Stimulated activated CD4-positive, alpha-beta T cell treated with anti-CD3 and anti-CD28 coated beads, Interleukin-1b, Interleukin-23, amount 100 ng/mL, for 48 hours (primary cell): ENCODE measurements around the gene SLC6A16.
A peak's percentile ranks its signal among the peaks of the same experiment; 100 is the strongest.
"Not testable (repeated sequence)": the region's sequence is repeated elsewhere in the genome, so short reads cannot be mapped to it uniquely, and the experiment has no call there.

Experiments used
- DNase-seq: peaks from one replicate; pipeline ENCODE4 v3.0.0-alpha.2; 2020

The SLC6A16 gene

DNA sequence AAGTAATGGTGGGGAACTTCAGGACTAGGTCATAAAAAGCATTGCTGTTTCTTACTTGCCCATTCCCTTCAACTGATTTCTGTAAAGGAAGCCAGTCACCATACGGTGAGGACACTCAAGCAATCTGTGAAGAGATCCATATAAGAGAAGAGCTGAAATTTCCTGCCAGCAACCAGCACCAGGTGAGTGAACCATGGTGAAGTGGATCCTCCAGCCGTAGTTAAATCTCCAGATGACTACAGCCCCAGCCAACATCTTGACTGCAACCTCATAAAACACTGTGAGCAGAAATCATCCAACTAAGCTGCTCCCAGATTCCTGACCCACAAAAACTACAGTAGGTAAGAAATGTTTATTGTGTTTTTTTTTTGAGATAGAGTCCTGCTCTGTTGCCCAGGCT lies 3.8 kb upstream of the SLC6A16 start:
- DNase-seq = no peak

DNA sequence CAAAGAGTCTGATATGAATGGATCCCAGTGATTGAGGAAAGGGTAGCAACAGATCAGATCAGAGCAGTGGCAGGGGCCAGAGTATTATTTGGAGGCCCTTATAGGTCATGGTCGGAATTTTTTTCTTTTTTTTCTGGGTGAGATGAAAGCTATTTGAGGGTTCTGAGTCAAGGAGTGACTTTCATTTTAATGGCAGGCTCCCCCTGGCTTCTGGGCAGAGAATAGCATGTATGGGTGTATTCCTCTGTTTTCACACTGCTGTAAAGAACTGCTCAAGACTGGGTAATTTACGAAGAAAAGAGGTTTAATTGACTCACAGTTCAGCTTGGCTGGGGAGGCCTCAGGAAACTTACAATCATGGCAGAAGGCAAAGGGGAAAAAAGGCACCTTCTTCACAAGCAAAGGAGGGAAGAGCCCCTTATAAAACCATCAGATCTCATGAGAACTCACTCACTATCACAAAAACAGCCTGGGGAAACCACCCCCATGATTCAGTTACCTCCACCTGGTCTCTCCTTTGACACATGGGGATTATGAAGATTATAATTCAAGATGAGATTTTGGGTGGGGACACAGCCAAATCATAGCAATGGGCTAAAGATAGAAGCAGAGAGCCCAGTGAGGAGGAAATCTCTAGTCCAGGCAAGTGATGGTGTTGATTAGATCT lies 3.0 kb upstream of the SLC6A16 start:
- peak; percentile 52 for DNase-seq

GRCh38 chr19:49326165-49326704 lies 1.2 kb upstream of the SLC6A16 start:
- DNase-seq = no peak

GRCh38 chr19:49325756-49326155 lies 765 bp upstream of the SLC6A16 start:
- not testable (repeated sequence) for DNase-seq

- DNase-seq = no peak
Observed at GRCh38 chr19:49318296-49318695, 6.7 kb downstream of the SLC6A16 start.

DNA sequence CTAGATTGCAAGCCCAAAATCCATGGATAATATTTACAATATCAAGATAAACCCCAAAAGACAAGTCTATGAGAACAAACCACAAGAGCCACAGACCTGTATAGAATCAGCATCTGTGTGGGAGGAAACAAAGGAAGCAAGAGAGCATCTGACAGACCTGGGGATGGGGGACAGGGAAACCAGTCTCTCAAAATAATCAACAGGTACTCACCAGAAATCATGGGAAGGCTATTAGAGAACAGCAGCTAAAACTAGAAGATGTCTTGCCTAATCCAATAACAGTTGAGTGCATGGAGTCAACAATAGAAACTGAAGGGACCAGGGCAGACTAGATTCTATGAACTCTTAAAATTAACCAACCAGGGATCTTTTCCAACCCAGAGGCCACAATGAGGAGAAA lies 8.7 kb downstream of the SLC6A16 start:
- DNase-seq = no peak

GRCh38 chr19:49315111-49315510 lies 9.9 kb downstream of the SLC6A16 start:
- no peak for DNase-seq

- no peak for DNase-seq
Observed at GRCh38 chr19:49309087-49309486, 15.9 kb downstream of the SLC6A16 start.

DNA sequence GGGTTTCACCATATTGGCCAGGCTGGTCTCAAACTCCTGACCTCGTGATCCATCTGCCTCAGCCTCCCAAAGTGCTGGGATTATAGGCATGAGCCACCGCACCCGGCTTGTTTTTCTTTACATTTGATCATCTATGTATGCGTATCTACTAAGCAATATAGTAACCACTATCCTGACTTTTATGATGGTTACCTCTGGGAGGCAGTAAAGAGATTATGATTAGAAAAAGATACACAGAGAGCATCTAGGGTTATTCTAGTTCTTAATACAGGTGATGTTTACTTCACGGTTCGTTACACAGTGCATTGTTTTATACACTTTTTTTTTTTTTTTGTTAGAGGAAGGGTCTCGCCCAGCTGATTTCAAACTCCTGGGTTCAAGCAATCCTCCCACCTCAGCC lies 18.3 kb downstream of the SLC6A16 start:
- DNase-seq = not testable (repeated sequence)

- no peak for DNase-seq
Observed at GRCh38 chr19:49301866-49302252, 23.1 kb downstream of the SLC6A16 start.

DNA sequence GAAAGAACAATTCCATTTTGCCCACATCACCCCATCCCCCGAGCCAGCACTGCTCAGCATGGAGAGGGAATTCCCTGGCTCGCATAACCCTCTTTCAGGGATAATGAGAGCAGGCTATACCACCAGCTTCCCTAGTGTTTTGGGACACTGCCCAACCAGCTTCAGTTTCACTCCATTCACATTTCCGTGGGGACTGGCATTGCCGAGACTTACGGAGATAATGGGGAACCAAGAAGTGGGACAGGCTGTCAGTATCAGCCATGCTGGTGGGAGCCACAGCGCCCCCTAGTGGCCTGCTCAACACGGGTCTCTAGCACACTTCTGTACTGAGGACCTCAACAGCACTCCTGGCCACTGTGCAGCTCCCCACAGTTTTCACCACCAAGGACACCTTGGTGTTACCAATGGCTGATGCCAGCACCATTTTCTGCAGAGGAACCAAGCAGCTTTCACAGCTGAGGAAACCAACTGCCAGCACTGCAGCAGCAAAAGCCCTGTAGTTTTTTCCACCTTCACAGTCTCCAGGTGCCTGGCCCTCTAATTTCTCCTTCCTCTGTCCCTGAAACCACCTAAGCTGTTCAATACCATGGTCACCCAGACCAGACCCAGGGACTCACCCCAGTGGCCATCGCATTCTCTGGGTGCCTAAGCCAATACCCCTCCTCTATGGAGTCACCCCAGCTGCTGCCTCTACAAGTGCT lies 23.7 kb downstream of the SLC6A16 start:
- peak; percentile 83 for DNase-seq

GRCh38 chr19:49298653-49299052 lies 26.3 kb downstream of the SLC6A16 start:
- DNase-seq = not testable (repeated sequence)

DNA sequence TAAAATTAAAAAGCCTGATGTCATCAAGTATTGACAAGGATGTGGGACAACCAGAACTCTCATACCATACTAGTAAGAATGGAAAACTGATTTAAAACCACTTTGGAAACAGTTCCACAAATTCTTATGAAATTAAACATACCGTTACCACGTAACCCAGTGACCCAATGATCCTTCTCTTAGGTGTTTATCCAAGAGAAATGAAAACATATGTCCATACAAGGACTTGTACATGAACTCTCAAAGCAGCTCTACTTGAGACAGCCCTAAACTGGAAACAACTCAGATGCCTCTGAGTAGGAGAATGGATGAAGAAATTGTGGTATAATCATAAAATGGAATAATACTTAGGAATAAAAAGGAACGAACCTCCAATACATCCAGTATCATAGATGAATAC lies 27.6 kb downstream of the SLC6A16 start:
- no peak for DNase-seq

- no peak for DNase-seq
Observed at GRCh38 chr19:49295208-49295880, 29.6 kb downstream of the SLC6A16 start.

- no peak for DNase-seq
Observed at GRCh38 chr19:49294401-49294800, 30.6 kb downstream of the SLC6A16 start.

DNA sequence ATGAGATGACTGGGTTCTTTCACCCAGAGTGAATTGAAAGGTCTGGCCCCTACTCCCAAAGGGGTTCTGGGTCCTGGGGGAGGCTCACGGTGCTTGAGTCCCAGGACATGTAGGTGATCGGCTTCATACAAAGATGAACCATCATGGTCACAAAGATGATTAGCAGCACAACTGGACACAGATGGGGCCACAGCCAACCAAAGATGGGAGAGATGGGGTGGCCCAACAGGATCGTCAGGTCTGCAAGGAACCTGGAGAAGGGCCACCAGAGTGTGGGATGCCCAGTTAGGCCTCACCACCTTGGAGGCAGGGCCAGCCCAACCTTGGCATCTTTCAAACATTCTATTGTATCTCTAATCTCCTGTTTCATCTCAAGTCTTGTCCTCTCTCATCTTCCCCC lies 34.5 kb downstream of the SLC6A16 start:
- no peak for DNase-seq

- not testable (repeated sequence) for DNase-seq
Observed at GRCh38 chr19:49289286-49289685, 35.7 kb downstream of the SLC6A16 start.

- DNase-seq = not testable (repeated sequence)
Observed at GRCh38 chr19:49288205-49288604, 36.8 kb downstream of the SLC6A16 start.

DNA sequence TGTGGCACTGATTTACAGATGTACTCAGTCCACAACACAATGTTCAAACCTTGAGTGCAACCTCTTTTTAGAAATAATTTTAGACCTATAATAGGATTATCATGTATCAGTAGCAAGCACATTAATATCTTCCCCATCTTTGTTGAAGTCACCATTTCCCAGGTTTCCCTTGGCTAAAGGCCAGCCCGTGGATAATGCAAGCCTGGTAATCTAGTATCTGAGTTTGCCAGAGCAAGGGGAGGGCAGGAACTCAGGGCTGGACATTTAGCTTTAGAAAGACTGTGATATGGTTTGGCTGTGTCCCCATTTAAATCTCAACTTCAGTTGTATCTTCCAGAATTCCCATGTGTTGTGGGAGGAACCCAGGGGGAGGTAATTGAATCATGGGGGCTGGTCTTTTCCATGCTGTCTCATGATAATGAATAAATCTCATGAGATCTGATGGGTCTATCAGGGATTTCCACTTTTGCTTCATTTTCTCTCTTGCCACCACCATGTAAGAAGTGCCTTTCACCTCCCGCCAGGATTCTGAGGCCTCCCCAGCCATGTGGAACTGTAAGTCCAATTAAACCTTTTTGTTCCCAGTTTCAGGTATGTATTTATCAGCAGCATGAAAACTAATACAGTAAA lies 37.7 kb downstream of the SLC6A16 start:
- DNase-seq = no peak

DNA sequence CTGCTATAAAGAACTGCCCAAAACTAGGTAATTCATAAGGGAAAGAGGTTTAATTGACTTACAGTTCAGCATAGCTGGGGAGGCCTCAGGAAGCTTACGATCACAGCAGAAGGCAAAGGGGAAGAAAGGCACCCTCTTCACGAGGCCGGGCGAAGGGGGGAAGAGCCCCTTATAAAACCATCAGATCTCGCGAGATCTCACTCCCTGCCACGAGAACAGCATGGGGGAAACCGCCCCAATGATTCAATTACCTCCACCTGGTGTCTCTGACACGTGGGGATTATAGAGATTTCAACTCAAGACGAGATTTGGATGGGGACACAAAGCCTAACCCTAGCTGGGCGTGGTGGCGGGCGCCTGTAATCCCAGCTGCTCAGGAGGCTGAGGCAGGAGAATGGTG lies 42.8 kb downstream of the SLC6A16 start:
- no peak for DNase-seq

- no peak for DNase-seq
Observed at GRCh38 chr19:49272204-49272603, 52.8 kb downstream of the SLC6A16 start.

- no peak for DNase-seq
Observed at GRCh38 chr19:49271080-49271753, 53.8 kb downstream of the SLC6A16 start.

GRCh38 chr19:49266409-49266808 lies 58.6 kb downstream of the SLC6A16 start:
- DNase-seq = peak; percentile 55
